ENCODE measurements around the gene CEP72.

DNA sequence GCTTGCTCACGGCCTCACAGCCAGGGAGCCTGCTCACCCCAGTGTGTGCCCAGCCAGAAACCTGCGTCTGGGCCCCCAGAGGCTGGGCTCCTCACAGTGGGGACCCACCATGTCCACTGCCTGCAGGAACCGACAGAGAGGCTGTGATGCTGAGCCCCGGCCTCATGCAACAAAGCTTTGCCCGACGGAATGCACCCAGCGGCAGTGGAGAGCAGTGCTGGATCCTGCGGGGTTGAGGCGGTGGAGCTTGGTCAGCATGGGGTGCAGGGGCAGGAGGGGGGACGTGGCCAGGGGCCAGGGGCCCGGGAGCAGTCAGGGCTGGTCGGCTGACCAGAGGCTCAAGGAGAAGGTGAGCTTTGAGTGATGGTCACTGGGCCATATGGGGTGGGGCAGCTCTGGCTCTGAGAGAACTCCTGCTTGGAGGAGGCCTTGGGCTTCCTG lies 7.7 kb upstream of the CEP72 start:
- TF ChIP-seq, protein P1, sequence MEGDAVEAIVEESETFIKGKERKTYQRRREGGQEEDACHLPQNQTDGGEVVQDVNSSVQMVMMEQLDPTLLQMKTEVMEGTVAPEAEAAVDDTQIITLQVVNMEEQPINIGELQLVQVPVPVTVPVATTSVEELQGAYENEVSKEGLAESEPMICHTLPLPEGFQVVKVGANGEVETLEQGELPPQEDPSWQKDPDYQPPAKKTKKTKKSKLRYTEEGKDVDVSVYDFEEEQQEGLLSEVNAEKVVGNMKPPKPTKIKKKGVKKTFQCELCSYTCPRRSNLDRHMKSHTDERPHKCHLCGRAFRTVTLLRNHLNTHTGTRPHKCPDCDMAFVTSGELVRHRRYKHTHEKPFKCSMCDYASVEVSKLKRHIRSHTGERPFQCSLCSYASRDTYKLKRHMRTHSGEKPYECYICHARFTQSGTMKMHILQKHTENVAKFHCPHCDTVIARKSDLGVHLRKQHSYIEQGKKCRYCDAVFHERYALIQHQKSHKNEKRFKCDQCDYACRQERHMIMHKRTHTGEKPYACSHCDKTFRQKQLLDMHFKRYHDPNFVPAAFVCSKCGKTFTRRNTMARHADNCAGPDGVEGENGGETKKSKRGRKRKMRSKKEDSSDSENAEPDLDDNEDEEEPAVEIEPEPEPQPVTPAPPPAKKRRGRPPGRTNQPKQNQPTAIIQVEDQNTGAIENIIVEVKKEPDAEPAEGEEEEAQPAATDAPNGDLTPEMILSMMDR (IDR thresholded peaks at IDR 0.05): no peak
- TF ChIP-seq POLR2A (IDR thresholded peaks at IDR 0.05) (no peak), EP300 (IDR thresholded peaks at IDR 0.05) (no peak)
